PFSK-1 (cell line): Measurements from ENCODE around the gene ADGRF3. TPM values are rescaled to one million over a fixed set of nuclear protein-coding genes. Genes with fewer than 3 reads are reported as not detected.

Experiments
- FOXP2 ChIP-seq: optimal IDR thresholded peaks from 2 replicates; pipeline ENCODE3; 2011; ENCODE audit warnings: borderline replicate concordance, control low read depth, inconsistent platforms; ENCODE audit not compliant: insufficient read depth; ENCODE audit errors: extremely low read length, extremely low read depth
- POLR2AphosphoS5 ChIP-seq: IDR thresholded peaks from 2 replicates; pipeline ENCODE4 v1.6.1; 2012; ENCODE audit warnings: low read depth, mild to moderate bottlenecking, control low read depth, low read length, moderate library complexity
- SIN3A ChIP-seq: IDR thresholded peaks from 2 replicates; pipeline ENCODE4 v1.6.1; 2012; ENCODE audit warnings: mild to moderate bottlenecking, low read length, moderate library complexity, borderline replicate concordance; ENCODE audit not compliant: insufficient read depth
- TAF1 ChIP-seq: IDR thresholded peaks from 2 replicates; pipeline ENCODE4 v1.6.1; 2012; ENCODE audit warnings: low read length, control low read depth, borderline replicate concordance; ENCODE audit not compliant: insufficient read depth
- polyA plus RNA-seq: library from polyadenylated mRNA; unstranded; fragments of >200 nt; gene quantifications from one replicate; pipeline ENCODE4 v1.2.1, GENCODE V29; 2012; ENCODE audit warnings: low read depth, missing spikeins; ENCODE audit not compliant: insufficient read length
- TF ChIP-seq, protein P1 (sequence below), 2 experiments: IDR thresholded peaks; 2 replicates each; pipeline versions ENCODE4 v1.6.1 to v1.8.0; 2011 to 2012; ENCODE audit warnings: low read depth in 2 of 2, low read length in 2 of 2, control low read depth in 1 of 2, inconsistent platforms in 1 of 2, mild to moderate bottlenecking in 1 of 2, moderate library complexity in 1 of 2; ENCODE audit not compliant: insufficient read depth in 1 of 2

Gene ADGRF3, protein sequence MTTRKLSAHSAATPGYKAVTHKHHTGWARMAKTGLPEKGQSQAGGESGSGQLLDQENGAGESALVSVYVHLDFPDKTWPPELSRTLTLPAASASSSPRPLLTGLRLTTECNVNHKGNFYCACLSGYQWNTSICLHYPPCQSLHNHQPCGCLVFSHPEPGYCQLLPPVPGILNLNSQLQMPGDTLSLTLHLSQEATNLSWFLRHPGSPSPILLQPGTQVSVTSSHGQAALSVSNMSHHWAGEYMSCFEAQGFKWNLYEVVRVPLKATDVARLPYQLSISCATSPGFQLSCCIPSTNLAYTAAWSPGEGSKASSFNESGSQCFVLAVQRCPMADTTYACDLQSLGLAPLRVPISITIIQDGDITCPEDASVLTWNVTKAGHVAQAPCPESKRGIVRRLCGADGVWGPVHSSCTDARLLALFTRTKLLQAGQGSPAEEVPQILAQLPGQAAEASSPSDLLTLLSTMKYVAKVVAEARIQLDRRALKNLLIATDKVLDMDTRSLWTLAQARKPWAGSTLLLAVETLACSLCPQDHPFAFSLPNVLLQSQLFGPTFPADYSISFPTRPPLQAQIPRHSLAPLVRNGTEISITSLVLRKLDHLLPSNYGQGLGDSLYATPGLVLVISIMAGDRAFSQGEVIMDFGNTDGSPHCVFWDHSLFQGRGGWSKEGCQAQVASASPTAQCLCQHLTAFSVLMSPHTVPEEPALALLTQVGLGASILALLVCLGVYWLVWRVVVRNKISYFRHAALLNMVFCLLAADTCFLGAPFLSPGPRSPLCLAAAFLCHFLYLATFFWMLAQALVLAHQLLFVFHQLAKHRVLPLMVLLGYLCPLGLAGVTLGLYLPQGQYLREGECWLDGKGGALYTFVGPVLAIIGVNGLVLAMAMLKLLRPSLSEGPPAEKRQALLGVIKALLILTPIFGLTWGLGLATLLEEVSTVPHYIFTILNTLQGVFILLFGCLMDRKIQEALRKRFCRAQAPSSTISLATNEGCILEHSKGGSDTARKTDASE
- 0.94 TPM for polyA plus RNA-seq

DNA sequence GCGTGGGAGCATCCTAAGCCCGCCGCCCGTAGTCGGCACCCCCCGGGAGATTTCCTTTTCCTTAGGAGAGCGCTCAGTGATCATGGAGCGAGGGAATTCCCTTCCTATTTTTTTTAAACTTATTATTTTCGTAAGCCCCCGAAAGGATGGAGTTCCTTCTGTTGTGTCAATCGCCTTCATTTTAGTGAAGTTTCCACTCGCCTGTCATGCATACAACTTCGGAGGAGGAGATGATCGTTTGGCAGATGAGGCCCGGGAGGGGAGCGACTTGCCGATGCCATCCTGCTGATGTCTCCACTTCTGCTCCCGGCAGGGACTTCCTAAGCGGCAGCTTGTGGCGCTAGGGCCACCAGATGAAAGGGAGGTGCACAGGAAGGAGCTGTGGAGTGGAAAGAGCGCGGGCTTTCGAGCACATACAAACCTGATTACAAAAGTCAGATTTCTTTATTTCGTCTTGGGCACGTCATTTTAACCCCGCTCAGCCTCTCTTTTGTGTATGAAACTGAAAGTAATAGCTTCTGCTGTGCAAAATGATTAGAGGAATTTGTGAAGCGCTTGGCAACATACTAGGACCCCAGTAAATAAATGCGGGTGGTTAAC lies at the start of gene ADGRF3:
Gene ADGRF3 (minus strand): TSS at position 336 of the 600 bp plus-strand sequence. CDS start 555 bp downstream, outside the sequence.
- TF ChIP-seq SIN3A (0 out of 2 replicates have a peak, but pooled peaks have one; percentile 49), POLR2AphosphoS5 (no peak), TAF1 (peak; percentile 49; the same call in 1 of the 2 replicates)

DNA sequence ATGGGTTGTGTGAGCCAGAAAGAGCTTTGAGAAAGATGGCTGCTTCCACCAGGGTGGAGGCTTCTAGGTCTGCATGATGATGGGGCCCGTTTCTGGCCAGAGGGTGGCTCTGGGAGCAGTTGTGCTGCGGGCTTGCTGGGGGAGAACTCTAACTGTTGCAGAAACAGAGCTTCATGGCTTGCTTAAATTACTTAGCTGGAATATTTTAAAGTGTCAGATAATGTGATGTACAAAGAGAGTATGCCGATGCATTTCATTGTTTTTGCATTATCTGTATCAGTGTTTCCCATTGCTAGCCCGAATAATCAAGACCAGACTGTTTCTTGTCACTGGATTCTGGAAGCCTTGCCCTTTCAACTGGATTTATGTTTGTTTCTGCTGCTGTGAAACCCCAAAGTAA lies 48.8 kb upstream of the ADGRF3 start:
- TF ChIP-seq SIN3A (no peak), POLR2AphosphoS5 (no peak), FOXP2 (no peak), TAF1 (no peak)
- TF ChIP-seq, protein P1, sequence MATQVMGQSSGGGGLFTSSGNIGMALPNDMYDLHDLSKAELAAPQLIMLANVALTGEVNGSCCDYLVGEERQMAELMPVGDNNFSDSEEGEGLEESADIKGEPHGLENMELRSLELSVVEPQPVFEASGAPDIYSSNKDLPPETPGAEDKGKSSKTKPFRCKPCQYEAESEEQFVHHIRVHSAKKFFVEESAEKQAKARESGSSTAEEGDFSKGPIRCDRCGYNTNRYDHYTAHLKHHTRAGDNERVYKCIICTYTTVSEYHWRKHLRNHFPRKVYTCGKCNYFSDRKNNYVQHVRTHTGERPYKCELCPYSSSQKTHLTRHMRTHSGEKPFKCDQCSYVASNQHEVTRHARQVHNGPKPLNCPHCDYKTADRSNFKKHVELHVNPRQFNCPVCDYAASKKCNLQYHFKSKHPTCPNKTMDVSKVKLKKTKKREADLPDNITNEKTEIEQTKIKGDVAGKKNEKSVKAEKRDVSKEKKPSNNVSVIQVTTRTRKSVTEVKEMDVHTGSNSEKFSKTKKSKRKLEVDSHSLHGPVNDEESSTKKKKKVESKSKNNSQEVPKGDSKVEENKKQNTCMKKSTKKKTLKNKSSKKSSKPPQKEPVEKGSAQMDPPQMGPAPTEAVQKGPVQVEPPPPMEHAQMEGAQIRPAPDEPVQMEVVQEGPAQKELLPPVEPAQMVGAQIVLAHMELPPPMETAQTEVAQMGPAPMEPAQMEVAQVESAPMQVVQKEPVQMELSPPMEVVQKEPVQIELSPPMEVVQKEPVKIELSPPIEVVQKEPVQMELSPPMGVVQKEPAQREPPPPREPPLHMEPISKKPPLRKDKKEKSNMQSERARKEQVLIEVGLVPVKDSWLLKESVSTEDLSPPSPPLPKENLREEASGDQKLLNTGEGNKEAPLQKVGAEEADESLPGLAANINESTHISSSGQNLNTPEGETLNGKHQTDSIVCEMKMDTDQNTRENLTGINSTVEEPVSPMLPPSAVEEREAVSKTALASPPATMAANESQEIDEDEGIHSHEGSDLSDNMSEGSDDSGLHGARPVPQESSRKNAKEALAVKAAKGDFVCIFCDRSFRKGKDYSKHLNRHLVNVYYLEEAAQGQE (IDR thresholded peaks at IDR 0.05; ENCODE audit: insufficient read depth in 1 of 2, low read depth in 2 of 2, low read length in 2 of 2): no peak

DNA sequence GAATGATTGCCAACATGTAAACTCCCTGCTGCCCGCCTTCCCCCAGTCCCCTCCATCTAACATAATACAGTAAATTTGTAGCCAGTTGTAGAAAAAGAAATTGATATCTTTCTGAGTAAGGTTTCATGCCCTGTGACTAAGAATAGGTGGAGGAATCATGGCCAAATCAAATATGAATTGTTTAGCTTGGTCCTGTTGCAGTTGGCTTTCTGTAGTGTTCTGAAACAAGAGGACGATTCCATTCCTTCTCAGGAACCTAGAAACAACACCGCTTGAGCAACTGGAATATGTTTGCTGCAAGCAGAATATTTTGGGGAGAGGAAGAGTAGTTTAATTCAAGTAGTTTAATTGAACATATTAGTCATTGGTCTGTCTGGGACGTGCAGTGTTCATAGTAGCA lies 48.1 kb upstream of the ADGRF3 start:
- TF ChIP-seq FOXP2 (no peak), POLR2AphosphoS5 (no peak), SIN3A (no peak), TAF1 (no peak)
- TF ChIP-seq, protein P1 (IDR thresholded peaks at IDR 0.05; ENCODE audit: insufficient read depth in 1 of 2, low read depth in 2 of 2, low read length in 2 of 2): no peak

DNA sequence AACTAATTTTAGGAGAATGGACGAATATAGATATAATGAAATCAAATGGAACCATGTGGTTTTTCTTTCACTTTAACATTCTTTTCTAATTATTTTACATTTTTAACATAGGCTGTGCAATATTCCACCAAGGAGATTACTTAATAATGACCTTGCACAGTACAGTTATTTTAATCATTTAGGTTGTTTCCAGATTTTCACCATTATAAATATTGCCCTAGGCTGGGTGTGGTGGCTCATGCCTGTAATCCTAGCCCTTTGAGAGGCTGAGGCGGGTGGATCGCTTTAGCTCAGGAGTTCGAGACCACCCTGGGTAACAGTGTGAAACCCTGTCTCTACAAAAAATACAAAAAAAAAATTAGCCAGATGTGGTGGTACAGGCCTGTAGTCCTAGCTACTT lies 40.6 kb upstream of the ADGRF3 start:
- no peak for TF ChIP-seq TAF1
- TF ChIP-seq, protein P1 (IDR thresholded peaks at IDR 0.05; ENCODE audit: insufficient read depth in 1 of 2, low read depth in 2 of 2, low read length in 2 of 2): no peak
- no peak for TF ChIP-seq SIN3A
- no peak for TF ChIP-seq POLR2AphosphoS5
- TF ChIP-seq FOXP2: no peak

DNA sequence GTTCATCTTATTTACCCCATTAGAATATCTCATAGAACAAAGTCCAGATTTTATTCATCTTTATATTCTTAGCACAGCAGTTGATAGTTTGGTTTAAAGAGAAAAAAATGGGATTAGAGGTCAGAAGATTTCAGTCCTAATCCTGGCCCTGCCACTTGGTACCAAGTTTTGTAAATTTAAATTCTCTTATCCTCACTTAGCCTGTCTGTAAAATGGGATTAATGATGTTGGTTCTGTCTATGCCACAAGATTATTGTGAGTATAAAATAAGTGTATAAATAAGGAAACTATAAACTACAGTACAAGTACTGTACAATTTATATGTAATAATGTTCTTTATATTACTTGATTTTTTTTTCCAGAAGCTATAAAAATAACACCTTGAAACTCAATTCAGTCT lies 38.0 kb upstream of the ADGRF3 start:
- TF ChIP-seq TAF1 (no peak), FOXP2 (no peak), POLR2AphosphoS5 (no peak), SIN3A (no peak)
- TF ChIP-seq, protein P1 (IDR thresholded peaks at IDR 0.05; ENCODE audit: insufficient read depth in 1 of 2, low read depth in 2 of 2, low read length in 2 of 2): no peak
